Non-pigmented ciliary epithelial cell (primary cell): ENCODE measurements around the gene DCDC2C.
"Not testable (repeated sequence)": the region's sequence is repeated elsewhere in the genome, so short reads cannot be mapped to it uniquely, and the experiment has no call there.

ENCODE experiments used
- DNase-seq: peaks from one replicate; pipeline ENCODE4 v3.0.0-alpha.2; 2010; ENCODE audit warnings: low read depth

Gene DCDC2C

DNA sequence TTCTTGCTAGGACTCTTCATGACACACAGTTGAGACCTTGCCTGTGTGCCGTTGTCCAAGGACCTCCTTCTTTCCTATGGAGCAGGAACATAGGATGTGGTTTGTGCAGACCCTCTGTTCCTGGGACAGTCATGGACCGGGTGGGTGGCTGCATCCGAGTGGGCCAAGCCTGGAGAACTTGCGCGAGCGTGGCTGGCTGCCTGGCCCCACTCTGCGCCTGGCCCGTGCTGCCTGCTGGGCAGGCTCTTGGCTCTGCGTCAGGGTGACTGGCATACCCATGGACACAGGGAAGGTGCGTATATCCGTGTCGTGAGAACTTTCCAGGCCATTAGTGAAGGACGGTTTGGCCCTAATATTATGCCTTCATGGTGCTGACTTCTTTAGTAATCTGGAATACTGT lies 68.2 kb downstream of the DCDC2C start:
- no peak for DNase-seq

DNA sequence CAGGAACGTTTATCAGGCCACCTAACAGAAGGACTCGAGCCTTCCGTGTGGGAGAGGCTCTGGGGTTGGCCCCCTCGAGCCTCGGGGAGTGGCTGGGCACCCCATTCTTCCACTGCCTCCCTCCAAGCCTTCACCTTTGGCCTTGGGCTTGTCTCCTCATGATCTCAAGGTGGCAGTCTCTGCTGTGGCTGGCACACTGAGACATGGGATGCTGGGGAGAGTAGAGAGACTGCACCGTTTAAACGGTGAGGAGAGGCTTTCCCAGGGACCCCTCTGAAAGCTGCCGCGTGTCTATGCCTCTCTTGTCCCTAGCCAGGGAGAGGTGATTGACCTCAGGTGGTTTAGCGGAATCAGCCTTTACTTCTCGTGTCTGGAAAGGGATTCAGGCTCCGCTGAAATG lies 71.0 kb downstream of the DCDC2C start:
- no peak for DNase-seq

DNA sequence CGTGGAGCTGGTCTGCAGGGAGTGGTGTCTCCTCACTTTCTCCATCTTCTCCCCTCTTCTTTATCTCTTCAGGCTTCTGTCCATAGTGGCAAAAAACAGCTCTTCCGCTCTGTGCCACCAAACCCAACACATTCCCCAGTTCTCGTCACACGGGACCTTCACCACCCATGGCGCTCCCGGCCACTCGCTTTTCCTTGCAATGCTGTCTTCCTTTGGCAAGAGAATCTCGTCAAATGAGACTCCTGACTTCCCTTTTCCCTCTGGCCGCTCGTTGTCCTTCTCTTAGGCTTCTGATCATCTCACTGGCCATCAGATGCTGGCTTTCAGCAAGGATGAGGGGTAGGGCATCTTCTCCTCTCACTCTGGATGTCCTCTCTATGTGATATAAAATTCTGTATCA lies 72.9 kb downstream of the DCDC2C start:
- no peak for DNase-seq

DNA sequence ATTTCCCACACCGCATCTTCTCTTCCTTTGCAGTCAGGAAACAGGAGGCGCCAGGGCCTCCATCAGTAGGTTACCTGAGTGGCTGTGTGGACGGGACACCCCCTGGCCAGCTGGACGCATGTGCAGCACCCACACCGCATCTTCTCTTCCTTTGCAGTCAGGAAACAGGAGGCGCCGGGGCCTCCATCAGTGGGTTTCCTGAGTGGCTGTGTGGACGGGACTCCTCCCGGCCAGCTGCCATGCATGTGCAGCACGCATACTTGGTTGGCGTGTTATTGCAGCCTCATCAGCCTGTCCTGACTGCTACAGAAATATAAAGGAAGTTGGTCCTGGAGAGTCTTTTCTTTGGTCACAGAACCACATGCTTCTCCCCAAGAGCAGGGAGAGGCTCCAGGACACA lies 74.6 kb downstream of the DCDC2C start:
- no peak for DNase-seq

DNA sequence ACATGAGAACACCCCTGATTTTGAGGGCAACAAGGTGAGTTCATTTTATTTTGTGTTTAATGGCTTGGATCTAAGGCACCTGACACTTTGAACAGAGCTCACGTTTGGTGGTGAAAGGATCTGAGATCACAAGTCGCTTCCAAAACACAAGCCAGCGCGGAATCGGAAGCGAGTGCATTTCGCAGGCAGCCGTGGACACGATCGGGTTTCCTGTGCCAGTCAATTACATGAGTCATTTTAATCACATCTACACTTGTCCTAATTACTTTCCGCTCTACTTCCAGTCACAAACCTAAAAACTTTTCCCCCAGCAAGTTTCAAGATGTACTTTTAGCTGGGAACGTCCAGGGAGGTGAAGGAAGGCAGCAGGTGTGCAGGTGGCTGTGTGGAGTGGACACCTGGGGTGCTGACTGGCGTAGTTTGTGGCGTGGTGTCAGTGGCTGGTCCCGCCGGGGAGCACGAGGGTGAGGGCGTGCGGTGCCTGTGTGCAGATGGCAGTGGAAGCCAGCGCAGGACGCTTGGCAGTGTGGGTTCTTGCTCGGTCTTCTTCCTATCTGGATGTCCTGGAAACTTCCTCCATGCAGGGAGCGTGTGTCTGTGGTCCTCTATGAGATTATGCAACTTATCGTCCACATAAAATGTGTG lies 75.6 kb downstream of the DCDC2C start:
- no peak for DNase-seq

DNA sequence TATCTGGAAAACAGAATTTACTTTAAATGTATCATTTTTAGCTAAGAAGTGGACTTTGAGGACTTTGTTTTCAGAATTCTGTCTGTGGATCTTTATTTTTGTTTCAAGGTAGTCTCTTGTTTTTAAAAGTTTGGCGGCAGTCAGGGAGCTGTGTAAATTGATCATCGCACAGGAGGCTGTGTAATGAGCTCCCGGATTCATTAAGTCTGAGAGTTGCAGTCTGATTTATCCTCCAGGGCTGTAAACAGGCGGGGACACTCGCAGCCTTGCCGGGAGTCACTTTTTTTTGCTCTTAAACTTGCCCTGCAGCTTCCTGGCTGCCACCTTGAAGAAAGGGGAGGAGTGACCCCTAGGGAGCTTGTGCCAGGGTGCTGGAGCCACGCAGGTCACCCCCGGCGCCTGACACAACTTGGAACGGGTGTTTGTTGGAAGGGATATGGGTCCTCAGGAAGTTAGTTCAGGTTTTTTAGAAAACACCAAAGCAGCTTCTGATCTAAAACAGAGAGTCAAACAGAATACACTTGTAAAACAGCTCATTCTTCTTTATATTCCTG lies 76.2 kb downstream of the DCDC2C start:
- DNase-seq, result no peak

DNA sequence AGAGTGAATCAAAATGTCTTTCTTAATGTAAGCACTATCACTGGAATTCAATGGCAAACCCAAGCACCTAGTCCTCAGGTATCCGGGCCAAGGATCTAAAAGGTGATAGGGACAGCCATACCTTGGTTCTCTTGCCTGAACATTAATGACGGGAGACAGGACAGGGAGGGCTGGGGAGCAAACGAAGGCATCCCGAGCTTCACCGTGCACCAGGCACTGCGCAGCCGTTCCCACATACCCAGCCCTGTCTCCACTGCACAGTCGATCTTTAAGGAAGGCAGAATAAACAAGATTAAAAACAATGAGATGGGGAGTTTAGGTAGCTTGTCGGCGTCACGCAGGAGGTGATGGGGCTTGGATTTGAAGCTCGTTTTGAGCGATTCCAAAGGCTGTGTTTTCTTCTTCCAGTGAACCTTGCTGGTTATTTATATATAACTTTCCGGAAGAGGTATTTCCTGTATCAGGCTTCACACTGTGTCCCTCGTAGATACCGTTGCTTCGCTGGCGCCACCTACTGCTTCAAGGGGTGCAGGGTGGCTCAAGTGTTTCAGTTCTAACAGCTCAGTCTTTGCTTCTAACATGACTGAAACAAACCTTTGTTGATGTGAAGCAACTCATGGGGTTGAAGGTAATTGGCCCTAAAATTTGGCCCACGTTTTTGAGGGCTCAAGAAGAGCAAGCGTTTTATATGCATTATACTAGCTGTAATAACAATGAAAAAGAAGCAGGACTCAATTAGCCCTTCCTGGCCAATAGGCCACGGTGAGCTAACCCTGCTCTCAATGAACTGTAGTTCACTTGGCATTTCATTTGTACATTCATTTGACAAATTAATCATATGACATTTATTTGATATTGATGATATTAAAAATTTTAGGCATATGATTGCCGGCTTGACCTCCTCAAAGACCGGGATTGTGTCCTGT lies 77.4 kb downstream of the DCDC2C start:
- DNase-seq, result no peak

DNA sequence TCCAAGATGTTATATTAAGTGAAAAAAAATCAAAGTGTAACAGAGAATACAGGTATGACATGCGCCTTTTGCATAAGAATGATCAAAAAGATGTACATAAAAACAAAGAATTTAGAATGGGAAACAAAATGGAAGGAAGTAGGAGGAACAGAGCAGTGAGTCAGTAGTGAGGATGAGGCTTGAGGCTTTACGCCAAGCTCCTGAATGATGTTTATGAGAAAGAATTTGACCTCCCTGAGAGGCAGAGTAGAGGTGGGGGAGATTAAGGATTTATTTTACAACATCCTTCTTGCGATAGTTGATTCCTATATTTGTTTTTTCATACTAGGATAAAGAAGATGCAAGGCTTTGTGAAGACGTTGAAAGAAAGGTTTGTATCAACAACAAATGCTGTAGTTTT lies 81.4 kb downstream of the DCDC2C start:
- no peak for DNase-seq

DNA sequence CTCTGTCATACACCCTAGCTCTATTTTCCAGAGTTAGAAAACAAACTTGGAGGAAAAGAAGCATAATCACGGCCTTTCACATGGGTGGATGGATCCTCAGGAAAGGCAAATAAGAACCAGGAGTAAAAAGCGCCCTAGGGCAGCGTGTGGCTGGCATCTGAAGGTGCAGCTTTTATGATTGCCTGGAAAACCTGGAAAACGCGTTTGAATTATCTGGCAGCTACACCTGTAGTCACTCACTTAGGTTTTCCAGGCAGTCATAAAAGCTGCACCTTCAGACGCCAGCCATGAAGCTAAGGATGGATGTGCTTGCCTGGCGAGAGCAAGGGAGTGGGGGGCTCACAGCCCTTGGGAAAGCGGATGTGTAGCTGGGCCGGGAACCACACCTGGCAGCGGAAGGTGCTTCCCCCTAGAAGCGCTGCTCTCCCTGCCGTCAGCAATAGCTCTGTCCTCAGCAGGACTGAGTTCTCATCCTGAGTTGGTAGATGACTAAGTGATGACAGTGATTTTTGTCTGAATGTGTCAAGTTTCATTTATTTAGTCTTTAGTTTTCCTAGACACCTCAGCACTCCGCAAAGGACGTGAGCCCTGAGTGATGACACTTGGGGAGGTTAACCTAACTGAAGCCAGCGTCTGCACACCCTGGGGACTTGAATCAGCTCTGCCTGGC lies 82.0 kb downstream of the DCDC2C start:
- DNase-seq, result no peak

DNA sequence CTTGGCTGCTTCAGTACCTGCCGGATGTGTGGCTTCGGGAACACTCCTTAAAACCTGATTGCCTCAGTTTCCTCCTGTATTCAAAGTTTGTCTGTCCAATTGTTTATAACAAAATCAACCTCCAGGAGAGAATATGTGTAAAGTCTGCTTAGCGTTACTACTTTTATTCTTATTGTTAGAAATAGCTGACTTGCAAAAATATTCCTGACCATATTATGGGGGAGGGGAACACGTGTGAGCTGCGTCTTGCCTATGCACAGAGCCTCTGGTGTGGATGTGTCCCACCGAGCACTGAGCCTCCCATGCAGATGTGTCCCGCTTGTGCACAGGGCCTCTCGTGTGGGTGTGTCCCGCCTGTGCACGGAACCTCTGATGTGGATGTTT lies 82.5 kb downstream of the DCDC2C start:
- no peak for DNase-seq

DNA sequence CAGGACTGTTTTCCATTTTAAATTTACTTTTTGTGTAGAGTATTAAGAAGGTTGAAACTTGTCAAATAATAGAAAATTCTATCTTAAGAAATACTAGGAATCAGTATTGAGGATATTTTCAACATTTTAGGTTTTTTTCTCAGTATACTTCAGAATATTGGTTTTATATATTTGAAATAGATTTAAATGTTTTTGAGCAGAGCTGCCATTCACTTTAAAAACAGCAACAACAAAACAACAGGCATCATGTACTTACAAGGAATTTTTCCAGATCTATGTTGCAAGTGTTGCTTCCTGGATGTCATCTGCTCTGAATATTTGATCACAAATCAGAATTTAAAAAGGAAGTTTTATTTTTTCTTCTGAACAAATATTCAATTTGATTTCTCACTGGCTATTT lies 84.4 kb downstream of the DCDC2C start:
- no peak for DNase-seq

DNA sequence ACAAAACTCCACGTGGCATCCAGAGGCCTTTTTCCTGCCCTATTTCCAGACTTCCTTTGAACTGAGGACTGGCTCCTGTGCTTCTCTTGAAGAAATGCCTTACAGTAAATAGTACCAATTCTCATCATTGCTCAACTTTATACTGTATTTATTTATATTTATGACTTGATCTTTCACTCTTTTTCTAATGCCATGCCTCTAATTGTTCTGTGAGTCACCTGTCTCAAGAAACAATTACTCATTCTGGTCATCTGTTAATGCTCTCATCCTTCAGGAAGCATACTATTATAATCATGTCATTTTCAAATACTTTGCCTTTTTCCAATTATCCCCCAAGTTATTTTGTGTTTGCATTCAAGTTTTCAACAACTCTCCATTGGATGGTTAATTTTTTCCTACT lies 85.9 kb downstream of the DCDC2C start:
- DNase-seq, result no peak

DNA sequence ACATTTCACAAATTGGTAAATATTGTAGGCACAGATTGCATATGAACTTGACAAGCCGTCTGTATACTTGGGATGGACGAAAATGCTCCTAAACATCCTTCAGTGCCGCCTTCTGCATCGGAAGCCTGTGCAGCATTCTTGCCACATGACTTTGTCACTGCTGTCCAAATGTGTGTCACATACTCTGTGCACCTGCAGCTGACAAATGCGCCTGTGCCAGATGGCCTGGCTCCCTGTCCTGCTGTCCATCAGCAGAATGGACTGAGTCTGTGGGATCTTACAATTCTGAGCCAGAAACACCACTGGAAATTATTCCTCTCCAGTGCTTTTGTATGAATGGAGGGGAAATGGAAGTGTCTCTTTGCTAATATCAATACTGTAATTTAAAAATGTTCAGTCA lies 89.9 kb downstream of the DCDC2C start:
- no peak for DNase-seq

DNA sequence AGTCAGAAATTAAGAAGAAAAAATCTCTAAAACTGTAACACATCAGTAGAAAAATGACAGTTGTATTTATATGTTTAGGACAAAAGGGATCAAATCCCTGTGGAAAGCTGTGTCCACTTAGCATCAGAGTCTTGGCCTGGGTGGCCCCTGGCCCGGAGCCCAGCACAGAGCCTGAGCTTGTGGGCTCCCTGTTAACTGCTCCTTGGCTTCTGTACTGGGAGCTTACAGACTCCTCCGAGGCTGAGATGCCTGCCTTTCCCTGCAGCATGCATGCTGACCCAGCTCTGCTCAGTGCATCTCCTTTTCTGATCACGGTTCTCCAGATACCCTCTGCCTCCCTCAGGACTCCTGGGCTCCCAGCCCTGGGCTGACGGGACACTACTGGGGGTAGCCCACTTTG lies 98.1 kb downstream of the DCDC2C start:
- DNase-seq, result no peak

DNA sequence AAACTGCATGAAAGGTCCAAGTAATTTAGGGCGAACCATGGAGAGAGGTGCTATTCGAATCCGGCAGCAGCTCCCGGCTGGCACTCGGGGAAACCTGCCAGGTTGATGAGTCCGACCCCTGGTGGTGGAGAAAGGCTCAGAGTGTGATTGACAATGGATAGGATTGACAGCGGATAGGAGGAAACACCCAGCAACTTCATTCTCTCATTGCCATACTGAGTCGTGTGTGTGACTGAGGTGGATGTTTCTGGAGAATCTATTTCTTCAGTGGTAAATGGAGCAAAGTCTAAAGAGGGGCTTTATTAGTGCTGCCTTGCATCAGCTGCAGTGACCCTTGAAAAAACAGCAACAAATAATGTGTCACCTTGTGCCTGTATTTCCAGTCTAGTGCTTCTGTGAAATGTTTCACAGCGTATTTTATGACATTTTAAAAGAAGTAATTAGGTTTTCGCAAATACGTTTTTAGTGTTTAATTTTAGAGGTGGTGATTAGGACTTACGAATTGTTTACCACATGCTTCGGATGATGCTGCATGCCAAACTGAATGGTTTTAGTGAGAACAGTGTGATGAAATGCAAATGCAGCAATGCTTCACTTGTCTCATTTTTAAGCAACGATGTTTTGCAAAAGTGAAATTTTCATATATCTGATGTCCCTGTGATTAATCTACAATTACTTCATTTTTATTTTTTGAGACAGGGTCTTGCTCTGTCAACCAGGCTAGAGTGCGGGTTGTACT lies 102.0 kb downstream of the DCDC2C start:
- no peak for DNase-seq

DNA sequence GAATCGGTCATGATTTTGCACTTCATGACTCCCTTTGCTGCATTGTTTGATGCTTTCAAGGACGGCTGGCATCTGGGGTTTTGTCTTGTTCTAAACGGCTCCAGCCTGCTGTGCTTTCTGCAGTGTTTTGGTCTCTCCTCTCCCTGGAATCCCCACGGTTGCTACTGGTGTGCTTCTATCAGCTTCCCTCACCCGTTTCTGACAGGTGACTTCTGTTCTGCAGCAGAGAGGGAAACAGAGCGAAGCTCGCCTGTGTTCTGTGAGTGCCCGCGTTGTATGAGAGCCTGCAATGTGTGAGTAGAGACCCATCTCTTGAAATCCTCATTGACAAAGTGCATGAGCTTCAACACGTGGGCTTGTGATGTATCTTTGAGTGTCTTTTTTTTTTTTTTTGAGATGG lies 102.8 kb downstream of the DCDC2C start:
- DNase-seq, result no peak

DNA sequence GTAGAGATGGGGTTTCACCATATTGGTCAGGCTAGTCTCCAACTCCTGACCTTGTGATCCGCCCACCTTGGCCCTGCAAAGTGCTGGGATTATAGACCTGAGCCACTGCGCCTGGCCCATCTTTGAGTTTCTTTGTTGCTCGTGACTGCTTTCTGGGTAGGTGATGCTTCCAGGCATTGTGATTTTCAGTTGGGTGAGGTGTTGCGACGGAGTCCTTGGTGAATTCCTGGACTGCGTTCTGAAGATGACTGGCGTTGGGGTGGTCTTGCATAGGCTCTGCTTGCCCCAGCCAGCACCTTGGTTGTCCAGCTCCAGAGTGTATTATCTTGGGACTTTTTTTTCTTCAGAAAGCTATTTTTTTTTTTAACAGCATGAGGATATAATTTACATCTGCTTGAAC lies 103.4 kb downstream of the DCDC2C start:
- no peak for DNase-seq

DNA sequence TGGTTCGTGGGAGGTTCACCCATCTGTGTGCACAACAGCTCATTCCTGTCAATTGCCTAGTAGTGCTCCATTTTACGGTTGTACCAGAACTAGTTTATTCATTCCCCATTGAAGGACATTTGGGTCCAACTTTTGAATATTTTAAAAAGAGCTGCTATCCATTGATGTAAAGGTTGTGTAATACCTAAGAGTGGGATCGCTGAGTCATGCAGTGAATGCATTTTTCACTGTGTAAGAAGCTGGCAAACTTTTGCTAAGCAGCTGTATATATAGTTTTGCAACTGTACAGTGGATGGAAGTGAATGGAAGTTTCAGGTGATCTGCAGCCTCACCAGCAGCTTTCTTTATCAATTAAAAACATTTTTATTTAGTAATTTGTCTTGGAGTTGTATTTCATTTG lies 104.5 kb downstream of the DCDC2C start:
- DNase-seq, result no peak

DNA sequence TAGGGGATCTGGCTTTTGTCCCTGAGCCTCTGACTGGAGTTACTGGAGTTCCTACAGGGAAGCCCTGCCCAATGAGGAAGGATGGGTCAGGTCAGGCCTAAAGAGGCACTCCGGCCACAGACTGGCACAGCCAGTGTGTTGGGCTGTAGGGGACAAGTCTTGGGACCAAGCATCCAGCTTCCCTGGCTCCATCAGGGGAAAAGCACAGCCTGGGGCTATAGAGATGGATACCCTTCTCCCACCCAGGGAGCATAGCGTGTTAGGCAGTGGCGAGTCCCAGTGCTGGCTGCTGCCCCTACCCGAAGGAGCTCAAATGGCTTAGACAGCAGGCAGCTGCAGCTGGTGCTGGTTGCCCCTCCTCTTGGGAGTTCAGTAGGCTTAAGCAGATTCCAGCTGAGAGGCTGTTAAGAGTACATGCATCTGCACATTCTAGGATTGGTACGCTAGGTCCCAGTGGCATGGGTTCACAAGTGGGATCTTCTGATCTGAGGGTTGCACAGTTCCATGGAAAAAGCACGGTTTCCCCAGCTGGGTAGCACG lies 111.4 kb downstream of the DCDC2C start:
- DNase-seq, result no peak

DNA sequence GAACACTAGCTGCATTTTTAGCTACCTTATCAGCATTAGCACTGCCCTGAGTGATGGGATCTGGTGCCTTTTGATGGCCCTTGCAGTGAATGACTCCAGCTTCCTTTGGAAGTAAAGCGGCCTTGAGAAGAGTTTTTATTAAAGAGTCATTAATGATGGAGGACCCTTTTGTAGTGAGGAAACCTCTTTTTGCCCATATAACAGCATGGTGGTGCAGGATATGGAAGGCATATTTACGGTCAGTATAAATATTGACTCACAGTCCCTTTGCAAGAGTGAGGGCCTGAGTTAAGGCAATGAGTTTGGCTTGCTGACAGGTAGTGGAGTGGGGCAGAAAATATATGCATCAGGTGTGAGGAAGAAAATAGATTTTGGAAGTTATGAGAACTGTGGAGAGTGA lies 113.8 kb downstream of the DCDC2C start:
- not testable (repeated sequence) for DNase-seq

DNA sequence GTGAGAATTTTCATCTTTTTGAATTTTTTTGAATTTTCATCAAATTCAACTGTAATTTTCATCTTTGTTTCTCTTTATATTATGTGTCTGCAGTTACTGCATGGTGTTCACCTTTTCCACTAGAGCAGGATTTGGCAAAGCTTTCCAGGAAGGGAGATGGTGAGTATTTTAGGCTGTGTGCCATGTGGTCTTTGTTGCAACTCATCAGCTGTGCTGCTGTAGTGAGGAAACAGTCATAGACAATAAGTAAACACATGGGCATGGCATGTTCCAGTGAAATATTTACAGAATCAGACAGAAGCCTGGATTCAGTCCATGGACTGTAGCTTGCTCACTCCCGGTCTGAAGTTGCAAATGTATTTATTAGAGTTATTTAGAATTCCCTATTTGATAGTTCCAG lies 120.4 kb downstream of the DCDC2C start:
- DNase-seq, result no peak
